Heart right ventricle (tissue), 16 donors: ENCODE results near the gene NAV1. TPM values are rescaled to one million over a fixed set of nuclear protein-coding genes. Genes with fewer than 3 reads are reported as not detected.
A peak's percentile ranks its signal among the peaks of the same experiment; 100 is the strongest.

Source experiments
- ATAC-seq, 8 donors: fragments of 200-7000 bp; cut with Tn5 transposase; one replicate each; pipeline ENCODE4 v1.9.1; 2020; ENCODE audit warnings: mild to moderate bottlenecking in 8 of 8, moderate library complexity in 8 of 8, moderate number of reproducible peaks in 1 of 8
- DNase-seq, 2 donors: peaks; one replicate each; pipeline ENCODE4 v3.0.0-alpha.2; 2020
- H3K27ac ChIP-seq, 10 donors: fragments of 200-600 bp; sonication (generic) in 2 of 10; one replicate each; pipeline versions ENCODE4 v1.5.0 to v1.8.0; 2020 to 2022; ENCODE audit warnings: mild to moderate bottlenecking in 3 of 10
- H3K27me3 ChIP-seq, 7 donors: fragments of 200-600 bp; one replicate each; pipeline ENCODE4 v1.8.0; 2021 to 2022; ENCODE audit warnings: mild to moderate bottlenecking in 2 of 7
- H3K36me3 ChIP-seq, 9 donors: fragments of 200-600 bp; sonication (generic) in 1 of 9; one replicate each; pipeline versions ENCODE4 v1.5.0 to v1.8.0; 2020 to 2022; ENCODE audit warnings: mild to moderate bottlenecking in 2 of 9
- H3K4me1 ChIP-seq, 9 donors: fragments of 200-600 bp; sonication (generic) in 1 of 9; one replicate each; pipeline versions ENCODE4 v1.5.0 to v1.8.0; 2020 to 2022; ENCODE audit warnings: mild to moderate bottlenecking in 4 of 9
- H3K4me3 ChIP-seq, 10 donors: fragments of 200-600 bp; sonication (generic) in 2 of 10; one replicate each; pipeline versions ENCODE4 v1.5.0 to v1.8.0; 2020 to 2022; ENCODE audit warnings: mild to moderate bottlenecking in 7 of 10, moderate library complexity in 2 of 10
- H3K9me3 ChIP-seq, 11 donors: fragments of 200-600 bp in 10 of 11; sonication (generic) in 2 of 11; one replicate each; pipeline versions ENCODE4 v1.5.0 to v1.8.0; 2013 to 2022; ENCODE audit warnings: mild to moderate bottlenecking in 2 of 11, control low read depth in 1 of 11, moderate library complexity in 1 of 11
- WGBS, 2 donors: extraction: QIAGEN DNeasy Blood & Tissue Kit; methylation state at CpG; one replicate each; pipeline ENCODE4 v1.1.7; 2013; ENCODE audit warnings: inconsistent platforms in 1 of 2; 5-methylcytosine and 5-hydroxymethylcytosine counted together
- intact Hi-C, 10 donors: fragments of 100-400 bp; cut with DNase I; formaldehyde crosslinking; loops; one replicate each; pipeline versions ENCODE4 v1.11.1 to v1.14.2; 2022
- long read RNA-seq, 3 donors: library from polyadenylated mRNA; unstranded; transcript quantifications; one replicate each; pipeline ENCODE4 v2.0.0, GENCODE V29; 2020 to 2021
- polyA plus RNA-seq, 2 donors: library from polyadenylated mRNA; stranded (reverse); fragments of 200-250 nt; gene quantifications; one replicate each; pipeline ENCODE4 v1.2.3, GENCODE V29; 2013
- total RNA-seq, 10 donors: library from RNA; stranded (reverse); fragmentation: NEBNext Ultra II Directional in 3 of 10; extraction: Animal tissue kit (Norgen Biotek cat#: 25700) in 3 of 10; gene quantifications; one replicate each; pipeline versions ENCODE4 v1.2.1 to v1.2.4, GENCODE V29; 2021 to 2023
- TF ChIP-seq, protein P1 (sequence below), 9 donors: fragments of 200-600 bp; sonication (generic) in 2 of 9; IDR thresholded peaks; one replicate each; pipeline versions ENCODE4 v1.5.0 to v1.8.0; 2021 to 2022; ENCODE audit warnings: antibody characterized with exemption in 9 of 9, mild to moderate bottlenecking in 5 of 9, moderate library complexity in 1 of 9
- donor health status: Arrhythmogenic right ventricular cardiomyopathy.
- donor health status: ischemic (EF 13 %, LVEDD 7.1; RV severe dilation, severe dysfunction).
- donor health status: healthy with polysubstance abuse.
- donor health status: DM: no; HTN: yes; CAD: no.
- donor health status: DM: no; HTN: no; CAD: no.
- donor health status: ischemic (EF 25% LVEDD 6.9; RV normal size, moderate dysfunction).
- donor health status: ischemic (EF 25% LVEDD 5.7; RV mildly dilated, moderate dysfunction).
- donor health status: healthy.
- donor health status: DM: yes; HTN: yes; CAD: no.
- donor health status: Ischemic cardiomyopathy.
- donor health status: ischemic (EF 35%, LVEDD 5.7; RV mildly dilated, moderate dysfunction).
- donor health status: nonischemic (EF 11% LVEDD 7.7; RV severe dilation, severe dysfunction).
- donor health status: DM: yes; HTN: yes; CAD: no.
- donor health status: PGD.
- donor health status: ischemic (EF 29% LVEDD 5.4; RV normal size, mild dysfunction).
- donor health status: nonischemic (EF 23%, LVEDD 6.1; RV moderate dilation, normal function).

NAV1 gene, protein sequence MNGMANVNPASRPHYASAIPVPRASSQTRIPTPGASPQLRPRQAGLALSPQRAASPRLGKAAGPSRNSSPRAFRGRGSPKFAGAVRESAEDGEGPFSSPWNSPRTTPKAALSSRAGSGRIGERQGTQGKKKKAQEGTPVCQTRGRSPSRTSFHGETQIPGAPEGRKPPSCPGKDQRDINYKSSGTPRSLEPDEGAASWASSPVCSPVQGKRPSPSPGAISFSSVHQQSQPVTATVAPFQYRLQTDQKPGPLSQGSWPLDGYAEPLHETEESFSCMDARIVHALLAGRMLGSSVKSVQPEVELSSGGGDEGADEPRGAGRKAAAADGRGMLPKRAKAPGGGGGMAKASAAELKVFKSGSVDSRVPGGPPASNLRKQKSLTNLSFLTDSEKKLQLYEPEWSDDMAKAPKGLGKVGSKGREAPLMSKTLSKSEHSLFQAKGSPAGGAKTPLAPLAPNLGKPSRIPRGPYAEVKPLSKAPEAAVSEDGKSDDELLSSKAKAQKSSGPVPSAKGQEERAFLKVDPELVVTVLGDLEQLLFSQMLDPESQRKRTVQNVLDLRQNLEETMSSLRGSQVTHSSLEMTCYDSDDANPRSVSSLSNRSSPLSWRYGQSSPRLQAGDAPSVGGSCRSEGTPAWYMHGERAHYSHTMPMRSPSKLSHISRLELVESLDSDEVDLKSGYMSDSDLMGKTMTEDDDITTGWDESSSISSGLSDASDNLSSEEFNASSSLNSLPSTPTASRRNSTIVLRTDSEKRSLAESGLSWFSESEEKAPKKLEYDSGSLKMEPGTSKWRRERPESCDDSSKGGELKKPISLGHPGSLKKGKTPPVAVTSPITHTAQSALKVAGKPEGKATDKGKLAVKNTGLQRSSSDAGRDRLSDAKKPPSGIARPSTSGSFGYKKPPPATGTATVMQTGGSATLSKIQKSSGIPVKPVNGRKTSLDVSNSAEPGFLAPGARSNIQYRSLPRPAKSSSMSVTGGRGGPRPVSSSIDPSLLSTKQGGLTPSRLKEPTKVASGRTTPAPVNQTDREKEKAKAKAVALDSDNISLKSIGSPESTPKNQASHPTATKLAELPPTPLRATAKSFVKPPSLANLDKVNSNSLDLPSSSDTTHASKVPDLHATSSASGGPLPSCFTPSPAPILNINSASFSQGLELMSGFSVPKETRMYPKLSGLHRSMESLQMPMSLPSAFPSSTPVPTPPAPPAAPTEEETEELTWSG (N-terminal part only)
- total RNA-seq (100 to 1,000 TPM in 3 of 10 donors, 10 to 100 TPM in 7; 29.5 to 111 (median 89.0) TPM), polyA plus RNA-seq (10 to 100 TPM; 13.7 to 61.5 TPM)
- long read RNA-seq, donor 1, partial matches to known transcripts, result 37 of 54 reads
- long read RNA-seq, donor 1, other reads (novel, unspliced or antisense), result 17 of 54 reads
- long read RNA-seq, donor 2, partial matches to known transcripts, result 71 of 85 reads
- long read RNA-seq, donor 2, other reads (novel, unspliced or antisense), result 14 of 85 reads
- long read RNA-seq, donor 3, partial matches to known transcripts, result 7 of 18 reads
- long read RNA-seq, donor 3, other reads (novel, unspliced or antisense), result 11 of 18 reads

GRCh38 chr1:201538612-201539551 lies at the start of gene NAV1:
Gene NAV1 (plus strand): TSS chr1:201539127. CDS start chr1:201622885, 83,758 bp downstream.
- peak within 1 kb of the TSS; percentile 53 to 86 (median 72) for H3K4me3 ChIP-seq
- peaks cover 9 to 88% (median 69%) of the 10 kb centered on the region in 9 donors for H3K4me1 ChIP-seq
- intact Hi-C loops, result loop anchor here in 3 of 10 donors (10.0 kb wide), 2 partner anchors 336 to 436 kb away; no protein-coding TSS in a partner anchor
- H3K36me3 ChIP-seq, result no peaks in the 10 kb centered on the region
- DNase-seq (peak; percentile 70 to 78), ATAC-seq (peak; percentile 56 to 86 (median 75))
- H3K27me3 ChIP-seq, result peaks cover 0 to 5% (median 0%) of the 10 kb centered on the region in 7 donors
- TF ChIP-seq, protein P1, sequence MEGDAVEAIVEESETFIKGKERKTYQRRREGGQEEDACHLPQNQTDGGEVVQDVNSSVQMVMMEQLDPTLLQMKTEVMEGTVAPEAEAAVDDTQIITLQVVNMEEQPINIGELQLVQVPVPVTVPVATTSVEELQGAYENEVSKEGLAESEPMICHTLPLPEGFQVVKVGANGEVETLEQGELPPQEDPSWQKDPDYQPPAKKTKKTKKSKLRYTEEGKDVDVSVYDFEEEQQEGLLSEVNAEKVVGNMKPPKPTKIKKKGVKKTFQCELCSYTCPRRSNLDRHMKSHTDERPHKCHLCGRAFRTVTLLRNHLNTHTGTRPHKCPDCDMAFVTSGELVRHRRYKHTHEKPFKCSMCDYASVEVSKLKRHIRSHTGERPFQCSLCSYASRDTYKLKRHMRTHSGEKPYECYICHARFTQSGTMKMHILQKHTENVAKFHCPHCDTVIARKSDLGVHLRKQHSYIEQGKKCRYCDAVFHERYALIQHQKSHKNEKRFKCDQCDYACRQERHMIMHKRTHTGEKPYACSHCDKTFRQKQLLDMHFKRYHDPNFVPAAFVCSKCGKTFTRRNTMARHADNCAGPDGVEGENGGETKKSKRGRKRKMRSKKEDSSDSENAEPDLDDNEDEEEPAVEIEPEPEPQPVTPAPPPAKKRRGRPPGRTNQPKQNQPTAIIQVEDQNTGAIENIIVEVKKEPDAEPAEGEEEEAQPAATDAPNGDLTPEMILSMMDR (IDR thresholded peaks at IDR 0.05), result no peak
- H3K9me3 ChIP-seq, result no peaks in the 10 kb centered on the region
- peak within 1 kb of the TSS; percentile 84 to 94 (median 89) for H3K27ac ChIP-seq
- WGBS, 2 donors, result 1% methylated on average over 84 to 92 of the region's 93 CpGs

GRCh38 chr1:201489643-201490261 lies 49.2 kb upstream of the NAV1 start:
- Histone ChIP-seq H3K27me3 (no peaks in the 10 kb centered on the region), H3K9me3 (no peaks in the 10 kb centered on the region), H3K4me3 (no peak overlapping the region), H3K36me3 (peaks cover 0 to 88% (median 10%) of the 10 kb centered on the region in 9 donors), H3K4me1 (peaks cover 9 to 87% (median 73%) of the 10 kb centered on the region in 9 donors), H3K27ac (peak overlapping the region in 6 of 10 donors; percentile 8 to 74 (median 43))
- TF ChIP-seq, protein P1 (IDR thresholded peaks at IDR 0.05), result no peak
- ATAC-seq (no peak), DNase-seq (no peak)
- intact Hi-C loops, result no loop called here
- WGBS, 2 donors, result 90 to 93% methylated on average over 6 of the region's 6 CpGs

DNA sequence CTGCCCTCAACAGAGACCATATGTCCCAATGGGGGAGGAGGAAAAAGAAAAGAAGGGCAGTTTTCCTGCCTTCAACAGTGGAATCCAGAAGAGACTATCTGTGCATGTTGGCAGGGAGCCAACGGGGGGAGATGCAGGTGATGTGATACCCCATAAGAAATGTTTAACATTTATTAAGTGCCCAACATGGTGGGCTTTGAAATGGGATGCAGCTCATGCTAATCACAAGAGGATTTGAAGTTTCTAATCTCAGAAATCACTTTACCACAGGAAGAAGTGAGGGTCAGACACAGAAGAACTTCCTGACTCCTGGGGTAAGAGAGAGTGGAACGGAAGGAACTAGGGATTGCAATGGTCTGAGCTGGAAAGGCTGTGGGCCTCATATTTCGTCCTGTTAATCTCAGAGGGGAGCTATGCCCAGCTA lies 48.2 kb upstream of the NAV1 start:
- H3K36me3 ChIP-seq, result peaks cover 0 to 88% (median 5%) of the 10 kb centered on the region in 9 donors
- no peak for DNase-seq
- 35 to 44% methylated on average over 3 of the region's 3 CpGs for WGBS, 2 donors
- no peak overlapping the region for H3K4me3 ChIP-seq
- intact Hi-C loops, result no loop called here
- H3K27me3 ChIP-seq, result no peaks in the 10 kb centered on the region
- H3K4me1 ChIP-seq, result peaks cover 18 to 93% (median 83%) of the 10 kb centered on the region in 9 donors
- peak overlapping the region in 4 of 10 donors; percentile 20 to 74 (median 36) for H3K27ac ChIP-seq
- H3K9me3 ChIP-seq, result no peaks in the 10 kb centered on the region
- no peak for ATAC-seq
- TF ChIP-seq, protein P1 (IDR thresholded peaks at IDR 0.05), result no peak
